K562 treated with DMSO at 1 percent for 24 hours (cell line): ENCODE measurements around the gene MRPL23. TPM values are rescaled to one million over a fixed set of nuclear protein-coding genes. Genes with fewer than 3 reads are reported as not detected.

ENCODE experiments used
- total RNA-seq: library from RNA; unstranded; fragments of 300-600 nt; gene quantifications from 2 replicates; pipeline ENCODE4 v1.2.3, GENCODE V29; 2022; ENCODE audit warnings: low read depth; ENCODE audit not compliant: insufficient read depth

MRPL23 gene
- 49.5 and 61.6 TPM in 2 replicates for total RNA-seq

DNA sequence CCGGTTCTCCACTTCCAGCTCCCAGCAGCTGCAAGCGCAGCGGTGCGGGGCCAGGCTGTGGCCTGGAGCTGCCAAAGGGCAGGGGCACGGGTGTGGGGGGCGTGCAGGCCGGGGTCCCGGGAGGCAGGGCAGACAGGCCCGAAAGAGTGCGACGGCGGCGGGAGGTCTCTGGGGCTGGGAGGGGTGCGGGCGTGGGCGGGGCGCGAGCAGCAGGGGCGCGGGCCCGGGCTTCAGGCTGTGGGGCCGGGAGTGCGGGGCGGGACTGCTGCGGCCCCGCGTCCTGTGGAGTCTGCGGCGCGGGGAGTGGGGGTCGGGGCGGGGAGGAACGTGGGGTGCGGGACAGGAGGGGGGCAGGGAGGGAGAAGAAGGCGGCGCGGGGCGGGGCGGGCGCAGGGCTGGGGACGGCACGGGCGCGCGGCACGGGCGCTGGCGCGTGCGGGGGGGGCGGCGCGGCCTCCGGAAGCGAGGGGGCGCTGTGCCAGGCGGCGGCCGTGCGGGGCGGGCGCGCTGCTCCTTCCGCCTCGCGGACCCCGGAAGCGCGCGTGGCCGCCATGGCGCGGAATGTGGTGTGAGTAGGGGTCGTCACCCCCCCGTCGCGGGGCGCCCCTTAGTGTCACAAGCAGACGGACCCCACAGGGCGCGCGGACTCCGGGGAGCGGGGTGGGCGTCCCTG, at the start of gene MRPL23:
Gene MRPL23 (plus strand): TSS at position 521 of the 673 bp plus-strand sequence. CDS start 31 bp downstream, at position 552.

DNA sequence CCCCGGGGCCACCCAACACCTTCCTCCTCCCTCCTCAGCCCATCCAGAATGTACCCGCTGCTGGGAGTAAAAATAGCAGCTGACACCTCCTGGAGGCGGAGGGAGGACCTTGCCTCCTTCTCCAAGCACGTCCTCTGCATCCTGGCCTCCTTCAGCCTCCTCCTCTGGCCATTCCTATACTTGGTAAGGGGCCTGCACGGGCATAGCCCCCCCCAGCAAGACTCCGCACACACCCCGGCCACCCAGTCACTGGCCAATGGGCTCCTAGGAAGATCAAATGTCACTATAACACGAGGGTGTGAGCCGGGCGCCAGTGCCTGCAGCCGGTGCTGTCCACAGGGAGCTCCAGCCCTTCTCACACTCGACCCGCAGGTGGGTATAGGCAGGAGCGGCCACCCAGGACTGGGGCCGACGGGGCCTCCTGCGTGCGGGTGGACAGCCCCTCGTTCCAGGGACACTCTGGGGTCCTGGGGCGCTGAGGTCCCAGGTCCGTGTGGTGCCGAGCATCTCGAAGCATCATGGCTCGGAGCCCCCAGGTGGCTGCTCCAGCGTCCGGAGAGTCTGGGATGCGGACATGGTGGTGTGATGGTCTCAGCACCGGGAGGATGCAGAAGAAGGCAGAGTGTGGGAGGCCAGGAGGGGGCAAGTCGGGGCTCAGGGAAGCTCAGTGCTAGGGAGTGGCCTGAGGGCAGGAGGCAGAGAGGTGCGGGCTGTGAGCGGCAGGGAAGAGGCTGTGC, 27.6 kb upstream of the MRPL23 start, which contains the start of gene TNNT3:
Gene TNNT3 (plus strand): TSS at position 313 of the 737 bp plus-strand sequence. CDS start 3,172 bp downstream, outside the sequence.

GRCh38 chr11:1997755-1998154, 50.6 kb downstream of the MRPL23 start, which contains the start of gene H19:
Gene H19 (minus strand): TSS chr11:1997842.

Other genes starting within 250 kb of the MRPL23 start
- gene IFITM10, start 196.7 kb upstream of the MRPL23 start, total RNA-seq = 0.21 and 0.44 TPM in 2 replicates
- 408 and 410 TPM in 2 replicates for gene CTSD, start 183.4 kb upstream of the MRPL23 start, total RNA-seq
- not detected in 2 replicates for gene SYT8, start 112.3 kb upstream of the MRPL23 start, total RNA-seq
- gene TNNI2, start 108.4 kb upstream of the MRPL23 start, total RNA-seq = not detected in 2 replicates
- gene LSP1, start 94.2 kb upstream of the MRPL23 start, total RNA-seq = not detected in 2 replicates
- not detected in 2 replicates for gene PRR33, start 55.4 kb upstream of the MRPL23 start, total RNA-seq
- gene TNNT3, start 27.6 kb upstream of the MRPL23 start, total RNA-seq = not detected in 2 replicates
- 1.8 and 4.3 TPM in 2 replicates for gene H19, start 50.5 kb downstream of the MRPL23 start, total RNA-seq
- 0.07 TPM in 1 of 2 replicates, not detected in the other for gene IGF2, start 192.1 kb downstream of the MRPL23 start, total RNA-seq
- gene INS, start 213.9 kb downstream of the MRPL23 start, total RNA-seq = not detected in 2 replicates
- gene TH, start 224.5 kb downstream of the MRPL23 start, total RNA-seq = not detected in 2 replicates